B cell (primary cell): ENCODE data around the gene RBM19.

Experiments
- CTCF ChIP-seq: fragments of 200-600 bp; IDR thresholded peaks from one replicate; pipeline ENCODE4 v1.8.0; 2022; ENCODE audit warnings: antibody characterized with exemption, mild to moderate bottlenecking
- EZH2 ChIP-seq: IDR thresholded peaks from 2 replicates; pipeline ENCODE4 v1.6.1; 2012; ENCODE audit warnings: borderline replicate concordance, low read depth, mild to moderate bottlenecking, moderate library complexity, low read length; ENCODE audit not compliant: insufficient read depth, poor library complexity, severe bottlenecking

- TF ChIP-seq CTCF = no peak
- no peak for TF ChIP-seq EZH2
Observed at GRCh38 chr12:113934946-113935345, 31.2 kb downstream of the RBM19 start.
